Ovary (tissue), 3 donors: ENCODE results near the gene AP2A2.

Source experiments
- CTCF ChIP-seq, 3 donors: fragments of 450-650 bp in 2 of 3; fragments of 200-600 bp in 1 of 3; IDR thresholded peaks; one replicate each; pipeline versions ENCODE4 v1.5.1 to v1.8.0; 2016 to 2022; ENCODE audit warnings: antibody characterized with exemption in 3 of 3, mild to moderate bottlenecking in 1 of 3
- EP300 ChIP-seq: sonication (generic); formaldehyde crosslinking; IDR thresholded peaks from one replicate; pipeline ENCODE4 v1.6.1; 2017; ENCODE audit warnings: antibody characterized with exemption
- POLR2A ChIP-seq: fragments of 450-650 bp; IDR thresholded peaks from one replicate; pipeline ENCODE4 v1.6.1; 2017; ENCODE audit warnings: antibody characterized with exemption, mild to moderate bottlenecking, moderate library complexity
- donor health status: DM: no; HTN: no; CAD: no.

GRCh38 chr11:1054143-1055108 is 128.8 kb downstream of the AP2A2 start:
- TF ChIP-seq POLR2A (no peak), CTCF (IDR thresholded peaks at IDR 0.05) (no peak), EP300 (no peak)
